Esophagus muscularis mucosa (tissue), 4 donors: ENCODE data around the gene CREBL2.

Experiments
- EP300 ChIP-seq: sonication (generic); formaldehyde crosslinking; IDR thresholded peaks from one replicate; pipeline ENCODE4 v1.6.1; 2017; ENCODE audit warnings: antibody characterized with exemption
- POLR2AphosphoS5 ChIP-seq, 2 donors: sonication (generic); formaldehyde crosslinking; IDR thresholded peaks; one replicate each; pipeline ENCODE4 v1.6.1; 2017; ENCODE audit warnings: antibody characterized with exemption in 2 of 2
- TF ChIP-seq, protein P1 (sequence below), 3 experiments: fragments of 200-600 bp in 2 of 3; fragments of 450-650 bp in 1 of 3; sonication (generic) in 2 of 3; IDR thresholded peaks; one replicate each; pipeline ENCODE4 v1.5.1; 2017 to 2019; ENCODE audit warnings: antibody characterized with exemption in 3 of 3, mild to moderate bottlenecking in 2 of 3, moderate library complexity in 1 of 3

DNA sequence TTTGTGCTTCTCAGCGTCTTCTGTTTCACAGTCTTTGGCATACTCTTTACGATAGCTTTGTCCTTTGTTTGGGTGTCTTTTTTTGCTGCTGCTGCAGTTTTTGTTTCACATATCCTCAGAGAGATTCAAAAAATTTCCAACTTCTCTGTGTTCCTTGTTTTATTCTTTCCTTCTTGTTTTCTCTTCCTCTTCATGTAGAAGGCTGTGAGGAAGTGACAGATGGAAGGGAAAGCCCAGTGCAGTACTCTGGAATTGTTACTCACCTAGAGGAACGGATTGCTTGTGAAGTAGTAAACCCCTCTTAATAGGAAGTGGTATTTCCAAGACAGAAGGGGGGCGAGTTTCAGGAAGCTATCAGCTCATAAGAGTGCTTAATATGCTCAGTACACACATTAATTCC lies 1.7 kb downstream of the CREBL2 start:
- TF ChIP-seq EP300 (no peak), POLR2AphosphoS5 (IDR thresholded peaks at IDR 0.05) (no peak)
- TF ChIP-seq, protein P1, sequence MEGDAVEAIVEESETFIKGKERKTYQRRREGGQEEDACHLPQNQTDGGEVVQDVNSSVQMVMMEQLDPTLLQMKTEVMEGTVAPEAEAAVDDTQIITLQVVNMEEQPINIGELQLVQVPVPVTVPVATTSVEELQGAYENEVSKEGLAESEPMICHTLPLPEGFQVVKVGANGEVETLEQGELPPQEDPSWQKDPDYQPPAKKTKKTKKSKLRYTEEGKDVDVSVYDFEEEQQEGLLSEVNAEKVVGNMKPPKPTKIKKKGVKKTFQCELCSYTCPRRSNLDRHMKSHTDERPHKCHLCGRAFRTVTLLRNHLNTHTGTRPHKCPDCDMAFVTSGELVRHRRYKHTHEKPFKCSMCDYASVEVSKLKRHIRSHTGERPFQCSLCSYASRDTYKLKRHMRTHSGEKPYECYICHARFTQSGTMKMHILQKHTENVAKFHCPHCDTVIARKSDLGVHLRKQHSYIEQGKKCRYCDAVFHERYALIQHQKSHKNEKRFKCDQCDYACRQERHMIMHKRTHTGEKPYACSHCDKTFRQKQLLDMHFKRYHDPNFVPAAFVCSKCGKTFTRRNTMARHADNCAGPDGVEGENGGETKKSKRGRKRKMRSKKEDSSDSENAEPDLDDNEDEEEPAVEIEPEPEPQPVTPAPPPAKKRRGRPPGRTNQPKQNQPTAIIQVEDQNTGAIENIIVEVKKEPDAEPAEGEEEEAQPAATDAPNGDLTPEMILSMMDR (IDR thresholded peaks at IDR 0.05): no peak
